Pancreas (tissue), 10 donors: Measurements from ENCODE around the gene IL9R. TPM values are rescaled to one million over a fixed set of nuclear protein-coding genes. Genes with fewer than 3 reads are reported as not detected.
A peak's percentile ranks its signal among the peaks of the same experiment; 100 is the strongest.
"Not testable (repeated sequence)": the region's sequence is repeated elsewhere in the genome, so short reads cannot be mapped to it uniquely, and the experiment has no call there.

ENCODE experiments used
- ATAC-seq, 4 donors: fragments of 200-7000 bp; cut with Tn5 transposase; one replicate each; pipeline versions ENCODE4 v1.8.0 to v1.9.1; 2020; ENCODE audit warnings: mild to moderate bottlenecking in 4 of 4, moderate library complexity in 4 of 4
- DNase-seq, 6 donors: peaks; one replicate each; pipeline ENCODE4 v3.0.0-alpha.2; 2020
- FAIRE-seq: peaks from 2 replicates; lab custom pipeline; 2012; peaks lifted over from hg19 to GRCh38; lab: Jason Lieb, UNC
- H3K27ac ChIP-seq, 4 donors: fragments of 200-600 bp; sonication (generic); 1 replicate in 3 of 4; 2 replicates in 1 of 4; pipeline versions ENCODE4 v1.5.0 to v1.8.0; 2020
- H3K27me3 ChIP-seq, 4 donors: fragments of 200-600 bp; one replicate each; pipeline ENCODE4 v1.8.0; 2021
- H3K36me3 ChIP-seq, 3 donors: fragments of 200-600 bp; sonication (generic) in 1 of 3; one replicate each; pipeline versions ENCODE4 v1.5.0 to v1.8.0; 2020 to 2021
- H3K4me1 ChIP-seq, 3 donors: fragments of 200-600 bp; one replicate each; pipeline ENCODE4 v1.8.0; 2021
- H3K4me3 ChIP-seq, 4 donors: fragments of 200-600 bp; sonication (generic) in 2 of 4; one replicate each; pipeline versions ENCODE4 v1.5.0 to v1.8.0; 2020 to 2021
- H3K9me3 ChIP-seq, 4 donors: fragments of 200-600 bp; one replicate each; pipeline ENCODE4 v1.8.0; 2021
- WGBS, 2 donors: extraction: QIAGEN DNeasy Blood & Tissue Kit; methylation state at CpG; one replicate each; pipeline ENCODE4 v1.1.7; 2013; 5-methylcytosine and 5-hydroxymethylcytosine counted together
- intact Hi-C, 3 donors: fragments of 100-400 bp; cut with DNase I; formaldehyde crosslinking; loops; one replicate each; pipeline versions ENCODE4 v1.11.1 to v1.14.2; 2022
- polyA plus RNA-seq, 2 donors: library from polyadenylated mRNA; stranded (reverse); fragments of 200-250 nt; gene quantifications; one replicate each; pipeline ENCODE4 v1.2.3, GENCODE V29; 2013
- total RNA-seq, 6 donors: library from RNA; stranded (reverse); fragmentation: NEBNext Ultra II Directional in 4 of 6; extraction: Animal tissue kit (Norgen Biotek cat#: 25700) in 4 of 6; gene quantifications; one replicate each; pipeline versions ENCODE4 v1.2.1 to v1.2.4, GENCODE V29; 2021 to 2023
- donor health status: healthy with polysubstance abuse.
- donor health status: DM: no; HTN: no; CAD: no; lungs with moderate emphysema.
- donor health status: DM: no; HTN: no; CAD: no.
- donor health status: control.
- donor health status: control.
- donor health status: Bipolar disorder and iron deficiency.
- donor health status: DM: yes; HTN: yes; CAD: no.
- donor health status: DM: no; HTN: no; CAD: no.
- donor health status: DM: no; HTN: no; CAD: no.
- donor health status: DM: yes; HTN: yes; CAD: no.

Gene IL9R
- total and polyA plus RNA-seq, 8 donors: 0.05 to 0.20 (median 0.14) TPM; not detected in 4

GRCh38 chrX:156024949-156025492, 27.5 kb downstream of the IL9R start:
- H3K27ac ChIP-seq, H3K4me3 ChIP-seq, H3K27me3 ChIP-seq, intact Hi-C loops, H3K9me3 ChIP-seq, FAIRE-seq, ATAC-seq, H3K4me1 ChIP-seq, H3K36me3 ChIP-seq: not testable (repeated sequence)
- peak in 1 of 6 donors; percentile 67 for DNase-seq
- 78 to 84% methylated on average over 11 to 13 of the region's 17 CpGs for WGBS, 2 donors

- H3K27me3 ChIP-seq, DNase-seq, intact Hi-C loops, ATAC-seq, H3K9me3 ChIP-seq, H3K36me3 ChIP-seq, H3K4me3 ChIP-seq, FAIRE-seq, H3K4me1 ChIP-seq, H3K27ac ChIP-seq: not testable (repeated sequence)
- 63 to 81% methylated on average over 8 to 21 of the region's 73 CpGs for WGBS, 2 donors
Measured at GRCh38 chrX:156028653-156029237, 31.2 kb downstream of the IL9R start.

GRCh38 chrX:156029296-156029695, 31.8 kb downstream of the IL9R start:
- H3K4me3 ChIP-seq, ATAC-seq, H3K4me1 ChIP-seq, H3K27me3 ChIP-seq, FAIRE-seq, H3K36me3 ChIP-seq, intact Hi-C loops, H3K27ac ChIP-seq, H3K9me3 ChIP-seq: not testable (repeated sequence)
- DNase-seq: peak in 2 of 6 donors; percentile 32 to 74
- WGBS, 2 donors: 81 to 82% methylated on average over 36 to 41 of the region's 46 CpGs

GRCh38 chrX:156029707-156030442, 32.4 kb downstream of the IL9R start:
- DNase-seq: peak in 1 of 6 donors; percentile 36

GRCh38 chrX:156030474-156030873, 33.0 kb downstream of the IL9R start:
- H3K27ac ChIP-seq, H3K4me3 ChIP-seq, FAIRE-seq, H3K9me3 ChIP-seq, H3K4me1 ChIP-seq, H3K27me3 ChIP-seq, H3K36me3 ChIP-seq, intact Hi-C loops: not testable (repeated sequence)
- peak in 2 of 6 donors; percentile 20 to 81 for DNase-seq
- ATAC-seq: peak in 3 of 4 donors; percentile 28 to 56 (median 47)

More at GRCh38 chrX:156029707-156030442, 32.4 kb downstream of the IL9R start:
- WGBS, 2 donors: 65 to 70% methylated on average over 3 to 7 of the region's 9 CpGs
- FAIRE-seq, H3K4me1 ChIP-seq, H3K9me3 ChIP-seq, H3K4me3 ChIP-seq, H3K27ac ChIP-seq, H3K36me3 ChIP-seq, H3K27me3 ChIP-seq, intact Hi-C loops: not testable (repeated sequence)
- peak; percentile 27 to 73 (median 38) for ATAC-seq

Other genes starting within 250 kb of the IL9R start
- gene VAMP7, start 116.4 kb upstream of the IL9R start, total RNA-seq: 10 to 100 TPM in 5 of 6 donors, 1 to 10 TPM in 1; 9.4 to 16.4 (median 12.9) TPM
- gene VAMP7, start 116.4 kb upstream of the IL9R start, polyA plus RNA-seq: 10 to 100 TPM in 1 of 2 donors, 1 to 10 TPM in 1; 7.0 to 11.1 TPM